Right atrium auricular region (tissue), 2 donors: ENCODE results near the gene DLG2. TPM values are rescaled to one million over a fixed set of nuclear protein-coding genes. Genes with fewer than 3 reads are reported as not detected.

Experiments used
- DNase-seq: peaks from one replicate; pipeline ENCODE4 v3.0.0-alpha.2; 2019; ENCODE audit warnings: low spot score
- H3K27ac ChIP-seq, 2 donors: fragments of 200-600 bp; sonication (generic); 1 replicate in 1 of 2; 2 replicates in 1 of 2; pipeline ENCODE4 v1.5.1; 2016 to 2019
- H3K27me3 ChIP-seq, 2 donors: fragments of 200-600 bp; sonication (generic); one replicate each; pipeline versions ENCODE4 v1.5.1 to v1.6.0; 2017 to 2019
- H3K36me3 ChIP-seq: fragments of 200-600 bp; sonication (generic); one replicate; pipeline ENCODE4 v1.5.1; 2016
- H3K4me1 ChIP-seq, 2 donors: fragments of 200-600 bp; sonication (generic); one replicate each; pipeline versions ENCODE4 v1.5.1 to v1.6.0; 2017 to 2019
- H3K4me3 ChIP-seq, 2 donors: fragments of 200-600 bp; sonication (generic); 1 replicate in 1 of 2; 2 replicates in 1 of 2; pipeline ENCODE4 v1.5.1; 2017 to 2019; ENCODE audit warnings: mild to moderate bottlenecking in 1 of 2, moderate library complexity in 1 of 2
- H3K9me3 ChIP-seq, 2 donors: fragments of 200-600 bp; sonication (generic); one replicate each; pipeline ENCODE4 v1.5.1; 2019
- total RNA-seq, 2 donors: library from RNA; depleted of rRNA; stranded (reverse); fragments of >200 nt; gene quantifications; one replicate each; pipeline ENCODE4 v1.1.0, GENCODE V29; 2016
- TF ChIP-seq, protein P1 (sequence below), 2 donors: fragments of 200-600 bp; sonication (generic); IDR thresholded peaks; one replicate each; pipeline ENCODE4 v1.5.1; 2019; ENCODE audit warnings: antibody characterized with exemption in 2 of 2

DLG2 gene
- total RNA-seq, 2 donors from 2014 or later, result 6.6 to 6.7 TPM

DNA sequence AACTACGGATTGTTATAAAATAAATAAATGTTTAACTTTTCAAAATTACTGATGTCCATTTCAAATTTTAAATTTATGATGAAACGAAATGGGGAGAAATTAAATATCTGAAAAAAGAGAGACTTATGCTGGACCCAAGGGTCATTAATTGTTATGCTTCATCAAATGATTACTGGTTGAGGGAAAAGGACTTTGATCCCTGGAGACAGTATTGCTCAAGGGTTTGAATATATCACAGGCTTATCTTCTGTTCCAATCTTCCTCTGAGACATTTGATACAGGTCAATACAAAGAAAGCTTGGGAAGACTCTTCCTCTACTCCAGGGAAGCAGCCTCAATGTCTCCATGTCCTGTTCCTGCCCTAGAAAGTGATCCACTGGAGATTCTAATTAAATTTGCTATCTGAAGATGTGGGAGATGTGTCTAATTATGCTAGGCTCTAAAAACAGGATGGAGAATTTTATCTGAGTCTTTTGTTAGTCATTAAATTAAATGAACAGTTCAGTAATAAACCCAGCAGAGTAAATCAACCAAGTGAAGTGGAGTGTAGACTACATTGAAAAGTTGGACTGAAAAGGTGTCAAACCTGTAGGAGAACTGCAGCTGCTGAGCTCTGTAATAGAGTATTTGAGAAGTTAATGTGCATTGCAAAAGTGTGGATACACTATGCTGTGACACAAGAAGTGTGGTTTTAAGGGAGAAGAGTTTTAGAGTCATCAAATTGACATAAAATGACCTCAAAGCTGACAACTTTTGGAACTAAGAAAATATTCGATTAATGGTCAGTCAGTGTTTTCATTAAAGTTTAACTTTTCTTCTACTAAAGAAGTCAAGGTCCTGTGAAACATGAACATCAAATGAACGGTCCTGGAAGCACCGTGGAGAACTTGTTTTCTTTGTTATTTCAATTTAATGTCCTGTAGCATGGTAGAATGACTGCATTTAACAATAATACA is 1717.3 kb downstream of the DLG2 start:
- DNase-seq, result no peak
- H3K4me1 ChIP-seq, result no peaks in the 10 kb centered on the region
- H3K36me3 ChIP-seq, result no peaks in the 10 kb centered on the region
- no peaks in the 10 kb centered on the region for H3K27me3 ChIP-seq
- H3K4me3 ChIP-seq, result no peak overlapping the region
- H3K27ac ChIP-seq, result no peak overlapping the region
- TF ChIP-seq, protein P1, sequence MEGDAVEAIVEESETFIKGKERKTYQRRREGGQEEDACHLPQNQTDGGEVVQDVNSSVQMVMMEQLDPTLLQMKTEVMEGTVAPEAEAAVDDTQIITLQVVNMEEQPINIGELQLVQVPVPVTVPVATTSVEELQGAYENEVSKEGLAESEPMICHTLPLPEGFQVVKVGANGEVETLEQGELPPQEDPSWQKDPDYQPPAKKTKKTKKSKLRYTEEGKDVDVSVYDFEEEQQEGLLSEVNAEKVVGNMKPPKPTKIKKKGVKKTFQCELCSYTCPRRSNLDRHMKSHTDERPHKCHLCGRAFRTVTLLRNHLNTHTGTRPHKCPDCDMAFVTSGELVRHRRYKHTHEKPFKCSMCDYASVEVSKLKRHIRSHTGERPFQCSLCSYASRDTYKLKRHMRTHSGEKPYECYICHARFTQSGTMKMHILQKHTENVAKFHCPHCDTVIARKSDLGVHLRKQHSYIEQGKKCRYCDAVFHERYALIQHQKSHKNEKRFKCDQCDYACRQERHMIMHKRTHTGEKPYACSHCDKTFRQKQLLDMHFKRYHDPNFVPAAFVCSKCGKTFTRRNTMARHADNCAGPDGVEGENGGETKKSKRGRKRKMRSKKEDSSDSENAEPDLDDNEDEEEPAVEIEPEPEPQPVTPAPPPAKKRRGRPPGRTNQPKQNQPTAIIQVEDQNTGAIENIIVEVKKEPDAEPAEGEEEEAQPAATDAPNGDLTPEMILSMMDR (IDR thresholded peaks at IDR 0.05), result no peak
- H3K9me3 ChIP-seq, result no peaks in the 10 kb centered on the region

DNA sequence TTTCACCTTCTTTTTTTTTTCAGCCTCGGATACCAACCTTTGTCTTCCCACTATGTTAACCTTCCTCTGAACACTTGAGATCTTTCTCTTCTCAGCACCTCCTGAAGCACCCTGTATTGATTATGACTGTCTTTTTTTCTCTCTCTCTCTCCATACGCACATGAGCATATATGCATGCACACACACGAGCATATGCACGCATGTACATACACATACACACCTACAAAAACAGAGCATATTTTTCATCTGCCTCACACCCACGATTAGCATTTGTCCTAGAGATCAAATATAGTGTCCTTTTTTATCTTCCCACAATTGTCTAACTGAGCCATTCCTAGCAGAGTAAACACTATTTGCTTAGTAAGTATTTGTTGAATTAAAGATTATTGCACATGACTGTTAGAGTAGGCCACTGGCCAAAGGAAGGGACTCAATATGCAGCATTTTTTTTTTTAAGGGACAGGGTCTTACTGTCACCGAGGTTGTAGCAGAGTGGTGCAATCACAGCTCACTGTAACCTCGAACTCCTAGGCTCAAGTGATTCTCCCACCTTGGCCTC is 1718.8 kb downstream of the DLG2 start:
- TF ChIP-seq, protein P1 (IDR thresholded peaks at IDR 0.05), result no peak
- Histone ChIP-seq H3K4me1 (no peaks in the 10 kb centered on the region), H3K36me3 (no peaks in the 10 kb centered on the region), H3K27ac (no peak overlapping the region), H3K4me3 (no peak overlapping the region), H3K27me3 (no peaks in the 10 kb centered on the region), H3K9me3 (no peaks in the 10 kb centered on the region)
- no peak for DNase-seq

DNA sequence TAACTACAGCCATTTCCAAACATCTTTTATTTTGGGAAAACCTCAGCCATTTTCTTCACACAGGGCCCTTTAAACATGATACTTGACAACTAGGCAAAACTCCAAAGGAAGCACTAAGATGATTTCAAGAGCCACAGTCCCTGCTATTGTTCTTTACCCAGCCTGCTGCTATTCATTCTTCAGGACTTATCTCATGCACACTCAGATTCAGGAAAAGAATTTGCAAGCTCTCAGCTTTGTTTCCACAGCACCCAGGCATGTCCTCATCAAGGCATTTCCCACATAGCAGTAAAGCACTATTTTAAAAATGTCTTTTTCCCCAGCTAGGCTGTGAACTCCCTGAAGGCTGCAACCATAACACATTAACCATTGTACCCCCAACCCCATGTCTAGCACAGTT is 1731.6 kb downstream of the DLG2 start:
- Histone ChIP-seq H3K36me3 (no peaks in the 10 kb centered on the region), H3K27me3 (no peaks in the 10 kb centered on the region), H3K4me1 (no peaks in the 10 kb centered on the region), H3K9me3 (no peaks in the 10 kb centered on the region), H3K4me3 (no peak overlapping the region), H3K27ac (no peak overlapping the region)
- DNase-seq, result no peak
- TF ChIP-seq, protein P1 (IDR thresholded peaks at IDR 0.05), result no peak

DNA sequence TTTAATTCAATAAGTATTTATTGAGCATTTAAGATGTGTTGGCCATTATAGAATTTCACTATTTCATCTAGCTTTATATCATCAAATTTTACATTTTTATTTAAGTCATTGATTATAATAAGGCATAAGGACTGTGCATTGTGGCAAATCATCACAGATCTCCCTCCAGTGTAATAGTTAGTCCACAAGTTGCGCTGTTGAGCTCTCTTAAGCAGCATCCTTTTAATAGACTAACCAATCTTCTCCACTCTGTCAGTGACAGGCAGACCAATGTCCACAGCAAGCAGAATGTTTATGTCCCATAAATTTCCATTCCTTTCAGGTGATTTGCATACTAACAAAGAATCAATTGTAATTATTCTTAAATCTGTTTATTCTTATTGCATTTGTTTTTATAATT is 1745.7 kb downstream of the DLG2 start:
- H3K4me3 ChIP-seq, result no peak overlapping the region
- H3K4me1 ChIP-seq, result no peaks in the 10 kb centered on the region
- DNase-seq, result no peak
- TF ChIP-seq, protein P1 (IDR thresholded peaks at IDR 0.05), result no peak
- no peaks in the 10 kb centered on the region for H3K27me3 ChIP-seq
- no peak overlapping the region for H3K27ac ChIP-seq
- H3K36me3 ChIP-seq, result no peaks in the 10 kb centered on the region
- no peaks in the 10 kb centered on the region for H3K9me3 ChIP-seq

DNA sequence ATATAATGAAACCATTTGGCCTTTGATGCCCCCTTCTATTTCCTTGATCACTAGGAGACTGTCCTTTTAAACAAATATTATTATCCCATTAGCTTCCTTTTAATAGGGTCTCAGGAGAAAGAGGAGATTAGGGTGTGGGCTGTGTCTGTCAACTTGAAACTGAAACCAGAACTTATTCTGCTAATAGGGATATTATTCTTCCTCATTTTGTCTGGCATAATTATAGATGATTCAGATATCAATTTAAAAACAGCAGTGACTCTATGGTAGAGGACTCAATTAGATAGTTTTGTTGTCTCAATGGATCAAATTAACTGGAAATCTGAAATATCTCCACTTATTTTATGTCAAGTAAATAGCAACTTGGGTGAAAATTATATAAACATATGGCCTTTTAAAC is 1756.1 kb downstream of the DLG2 start:
- H3K4me3 ChIP-seq, result no peak overlapping the region
- no peaks in the 10 kb centered on the region for H3K9me3 ChIP-seq
- no peak overlapping the region for H3K27ac ChIP-seq
- H3K27me3 ChIP-seq, result no peaks in the 10 kb centered on the region
- H3K36me3 ChIP-seq, result no peaks in the 10 kb centered on the region
- no peak for DNase-seq
- TF ChIP-seq, protein P1 (IDR thresholded peaks at IDR 0.05), result no peak
- no peaks in the 10 kb centered on the region for H3K4me1 ChIP-seq
